GOT3 (cell line): ENCODE data around the gene ALG3.

Source experiments
- DNase-seq: peaks from one replicate; lab custom pipeline; 2025; ENCODE audit warnings: mixed read lengths; lab: John Stamatoyannopoulos, UW

Gene ALG3

GRCh38 chr3:184193991-184194539 lies 54.7 kb downstream of the ALG3 start:
- no peak for DNase-seq

- DNase-seq: no peak
Measured at GRCh38 chr3:184192889-184193288, 55.9 kb downstream of the ALG3 start.
